Measurements from ENCODE around the gene CCT4. TPM values are rescaled to one million over a fixed set of nuclear protein-coding genes. Genes with fewer than 3 reads are reported as not detected.
"Not testable (repeated sequence)": the region's sequence is repeated elsewhere in the genome, so short reads cannot be mapped to it uniquely, and the experiment has no call there.

The CCT4 gene
- total and polyA plus RNA-seq, 10 donors: 45.0 to 104 (median 83.1) TPM

GRCh38 chr2:61922714-61923113 is 34.3 kb upstream of the CCT4 start:
- Histone ChIP-seq H3K36me3 (peaks cover 0 to 34% (median 4%) of the 10 kb centered on the region in 6 donors), H3K4me1 (peaks cover 0 to 6% (median 0%) of the 10 kb centered on the region in 6 donors), H3K9me3 (no peaks in the 10 kb centered on the region), H3K27ac (no peak overlapping the region), H3K4me3 (no peak overlapping the region), H3K27me3 (replicated peaks in 1 of 7) (no peaks in the 10 kb centered on the region)
- intact Hi-C loops (cut with DNase I; ENCODE audit: low total_unique reads): no loop called here
- TF ChIP-seq POLR2AphosphoS5 (IDR thresholded peaks at IDR 0.05): no peak
- TF ChIP-seq CTCF (IDR thresholded peaks at IDR 0.05 in 8 of 11, conservative IDR thresholded peaks at IDR 0.05 in 3 of 11): no peak
- no peak for TF ChIP-seq POLR2A (IDR thresholded peaks at IDR 0.05)
- DNase-seq: no peak

- no peaks in the 10 kb centered on the region for H3K9me3 ChIP-seq
- H3K4me3 ChIP-seq: no peak overlapping the region
- DNase-seq: no peak
- 83 to 100% (median 94%) methylated on average over 1 of the region's 1 CpG for WGBS, 5 donors
- H3K27ac ChIP-seq: no peak overlapping the region
- intact Hi-C loops (cut with DNase I; ENCODE audit: low total_unique reads): no loop called here
- H3K4me1 ChIP-seq: peaks cover 0 to 8% (median 0%) of the 10 kb centered on the region in 6 donors
- no peaks in the 10 kb centered on the region for H3K27me3 ChIP-seq (replicated peaks in 1 of 7)
- peaks cover 0 to 38% (median 4%) of the 10 kb centered on the region in 6 donors for H3K36me3 ChIP-seq
- TF ChIP-seq CTCF (IDR thresholded peaks at IDR 0.05 in 8 of 11, conservative IDR thresholded peaks at IDR 0.05 in 3 of 11) (no peak), POLR2AphosphoS5 (IDR thresholded peaks at IDR 0.05) (no peak), POLR2A (IDR thresholded peaks at IDR 0.05) (no peak)
Measured at GRCh38 chr2:61920548-61920947, 32.1 kb upstream of the CCT4 start.

- Histone ChIP-seq H3K4me1 (peaks cover 0 to 17% (median 0%) of the 10 kb centered on the region in 6 donors), H3K36me3 (peaks cover 0 to 21% (median 4%) of the 10 kb centered on the region in 6 donors)
- not testable (repeated sequence) for H3K27ac ChIP-seq; H3K27me3 ChIP-seq (replicated peaks in 1 of 7); DNase-seq; H3K4me3 ChIP-seq; H3K9me3 ChIP-seq
- WGBS, 5 donors: 95 to 96% (median 95%) methylated on average over 4 of the region's 4 CpGs
- intact Hi-C loops (cut with DNase I; ENCODE audit: low total_unique reads): loop anchor here (5.0 to 10.0 kb wide), 3 partner anchors 280 to 850 kb away; partner anchors contain the start of gene B3GNT2
Measured at GRCh38 chr2:61914794-61915193, 26.3 kb upstream of the CCT4 start.

DNA sequence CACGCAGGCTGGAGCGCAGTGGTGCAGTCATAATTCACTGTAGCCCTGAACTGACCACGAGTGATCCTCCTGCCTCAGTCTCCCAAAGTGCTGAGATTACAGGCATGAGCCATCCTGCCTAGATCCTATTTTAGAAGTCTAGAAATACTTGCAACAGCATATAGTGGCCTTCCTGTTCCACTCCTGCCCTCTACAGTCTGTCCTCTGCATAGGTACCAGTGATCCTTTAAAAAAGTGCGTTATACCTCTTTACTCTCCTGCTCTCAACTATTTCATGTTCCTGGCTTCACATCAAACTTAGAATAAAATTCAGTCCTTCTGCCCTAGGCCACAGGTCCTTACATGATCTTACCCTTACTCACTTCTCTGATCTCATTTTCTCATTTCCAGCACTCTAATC is 23.1 kb upstream of the CCT4 start:
- DNase-seq: no peak
- peaks cover 0 to 10% (median 0%) of the 10 kb centered on the region in 6 donors for H3K36me3 ChIP-seq
- no peak overlapping the region for H3K4me3 ChIP-seq
- H3K27ac ChIP-seq: no peak overlapping the region
- H3K9me3 ChIP-seq: no peaks in the 10 kb centered on the region
- H3K4me1 ChIP-seq: peaks cover 0 to 42% (median 11%) of the 10 kb centered on the region in 6 donors
- H3K27me3 ChIP-seq (replicated peaks in 1 of 7): no peaks in the 10 kb centered on the region
- 91 to 97% (median 95%) methylated on average over 4 of the region's 4 CpGs for WGBS, 5 donors
- intact Hi-C loops (cut with DNase I; ENCODE audit: low total_unique reads): loop anchor here (10.0 kb wide), 2 partner anchors 283 to 853 kb away; partner anchors contain the start of gene B3GNT2
- TF ChIP-seq CTCF (IDR thresholded peaks at IDR 0.05 in 8 of 11, conservative IDR thresholded peaks at IDR 0.05 in 3 of 11): no peak
- TF ChIP-seq POLR2A (IDR thresholded peaks at IDR 0.05): no peak
- no peak for TF ChIP-seq POLR2AphosphoS5 (IDR thresholded peaks at IDR 0.05)

Data from spleen (tissue), 11 donors.